ENCODE data around the gene ASB16. TPM values are rescaled to one million over a fixed set of nuclear protein-coding genes. Genes with fewer than 3 reads are reported as not detected.

The ASB16 gene
- total and polyA plus RNA-seq, 9 of the 15 experiments (the other 6 are each of a cell fraction or from before 2014, with no cell fraction given) = 0.03 to 0.07 TPM; not detected in 7

- TF ChIP-seq PRDM10 (IDR thresholded peaks at IDR 0.05; ENCODE audit: partially characterized antibody) (no peak), NRF1 (conservative IDR thresholded peaks at IDR 0.05 in 1 of 2, IDR thresholded peaks at IDR 0.05 in 1 of 2) (peak; percentile 38 to 39; a peak in 2 of 4 replicates), ZNF165 (CRISPR knock-in tag; IDR thresholded peaks at IDR 0.05; ENCODE audit: borderline replicate concordance) (no peak), OTX1 (CRISPR knock-in tag; IDR thresholded peaks at IDR 0.05) (no peak), MCM5 (IDR thresholded peaks at IDR 0.05; ENCODE audit: low read depth) (no peak), JUNB (CRISPR knock-in tag; conservative IDR thresholded peaks at IDR 0.05) (peak; percentile 61; the same call in 1 of the 2 replicates), TRIM24 (IDR thresholded peaks at IDR 0.05) (peak; percentile 23 to 42; a peak in 3 of 4 replicates), GATAD2A (IDR thresholded peaks at IDR 0.05) (0 out of 2 replicates have a peak, but pooled peaks have one; percentile 34), RUNX1 (IDR thresholded peaks at IDR 0.05; ENCODE audit: low read depth) (no peak), MTA3 (IDR thresholded peaks at IDR 0.05; ENCODE audit: borderline replicate concordance) (peak; percentile 78; the same call in 1 of the 2 replicates), ZNF589 (CRISPR knock-in tag; IDR thresholded peaks at IDR 0.05; ENCODE audit: low read depth) (peak; percentile 70; the same call in 1 of the 2 replicates), KDM4B (IDR thresholded peaks at IDR 0.05; ENCODE audit: borderline replicate concordance in 2 of 2, low read depth in 1 of 2) (no peak), BRF1 (IDR thresholded peaks at IDR 0.05; ENCODE audit: borderline replicate concordance, extremely low read depth, insufficient read length) (no peak), ZNF3 (CRISPR knock-in tag; IDR thresholded peaks at IDR 0.05) (no peak), CEBPG (CRISPR knock-in tag; IDR thresholded peaks at IDR 0.05) (peak; percentile 79), CEBPG (tag; conservative IDR thresholded peaks at IDR 0.05 in 1 of 2, IDR thresholded peaks at IDR 0.05 in 1 of 2) (no peak), BMI1 (IDR thresholded peaks at IDR 0.05; ENCODE audit: low read length) (no peak), NFE2 (IDR thresholded peaks at IDR 0.05; ENCODE audit: low read depth) (peak; percentile 75), ZNF436 (CRISPR knock-in tag; IDR thresholded peaks at IDR 0.05) (no peak), NCOA6 (IDR thresholded peaks at IDR 0.05) (no peak), TAF15 (IDR thresholded peaks at IDR 0.05; ENCODE audit: low read depth, low read length) (no peak)
- TF ChIP-seq, protein P1, sequence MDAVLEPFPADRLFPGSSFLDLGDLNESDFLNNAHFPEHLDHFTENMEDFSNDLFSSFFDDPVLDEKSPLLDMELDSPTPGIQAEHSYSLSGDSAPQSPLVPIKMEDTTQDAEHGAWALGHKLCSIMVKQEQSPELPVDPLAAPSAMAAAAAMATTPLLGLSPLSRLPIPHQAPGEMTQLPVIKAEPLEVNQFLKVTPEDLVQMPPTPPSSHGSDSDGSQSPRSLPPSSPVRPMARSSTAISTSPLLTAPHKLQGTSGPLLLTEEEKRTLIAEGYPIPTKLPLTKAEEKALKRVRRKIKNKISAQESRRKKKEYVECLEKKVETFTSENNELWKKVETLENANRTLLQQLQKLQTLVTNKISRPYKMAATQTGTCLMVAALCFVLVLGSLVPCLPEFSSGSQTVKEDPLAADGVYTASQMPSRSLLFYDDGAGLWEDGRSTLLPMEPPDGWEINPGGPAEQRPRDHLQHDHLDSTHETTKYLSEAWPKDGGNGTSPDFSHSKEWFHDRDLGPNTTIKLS (IDR thresholded peaks at IDR 0.05; ENCODE audit: borderline replicate concordance, low read depth) = 0 out of 2 replicates have a peak, but pooled peaks have one; percentile 46
- TF ChIP-seq, protein P2, sequence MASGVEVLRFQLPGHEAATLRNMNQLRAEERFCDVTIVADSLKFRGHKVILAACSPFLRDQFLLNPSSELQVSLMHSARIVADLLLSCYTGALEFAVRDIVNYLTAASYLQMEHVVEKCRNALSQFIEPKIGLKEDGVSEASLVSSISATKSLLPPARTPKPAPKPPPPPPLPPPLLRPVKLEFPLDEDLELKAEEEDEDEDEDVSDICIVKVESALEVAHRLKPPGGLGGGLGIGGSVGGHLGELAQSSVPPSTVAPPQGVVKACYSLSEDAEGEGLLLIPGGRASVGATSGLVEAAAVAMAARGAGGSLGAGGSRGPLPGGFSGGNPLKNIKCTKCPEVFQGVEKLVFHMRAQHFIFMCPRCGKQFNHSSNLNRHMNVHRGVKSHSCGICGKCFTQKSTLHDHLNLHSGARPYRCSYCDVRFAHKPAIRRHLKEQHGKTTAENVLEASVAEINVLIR (CRISPR knock-in tag; IDR thresholded peaks at IDR 0.05) = no peak
Measured at GRCh38 chr17:44159519-44160210, 10.8 kb upstream of the ASB16 start (continued).
